HS-5 (cell line): ENCODE results near the gene TTI1.

Experiments
- DNase-seq: peaks from one replicate; pipeline ENCODE4 v3.0.0-alpha.2; 2012; ENCODE audit warnings: low read depth

TTI1 gene

DNA sequence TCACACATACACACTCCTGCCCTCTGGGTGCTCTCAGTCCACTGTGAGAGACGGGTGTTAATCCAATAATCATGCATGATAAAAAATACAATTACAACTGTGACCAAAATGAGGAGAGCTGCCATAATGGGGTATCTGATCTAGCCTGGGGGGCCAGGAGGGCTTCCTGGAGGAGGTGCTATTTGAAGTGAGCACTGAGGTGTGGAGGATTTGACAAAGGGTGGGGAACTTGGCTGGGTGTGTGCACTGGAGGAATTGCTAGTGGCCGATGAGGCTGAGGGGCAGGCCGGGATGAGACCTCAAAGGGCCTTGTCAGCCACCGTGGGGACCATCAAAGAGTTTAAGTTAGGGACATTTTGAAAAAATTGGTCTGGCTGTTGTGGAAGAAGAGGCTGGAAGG is 95.6 kb downstream of the TTI1 start:
- no peak for DNase-seq

DNA sequence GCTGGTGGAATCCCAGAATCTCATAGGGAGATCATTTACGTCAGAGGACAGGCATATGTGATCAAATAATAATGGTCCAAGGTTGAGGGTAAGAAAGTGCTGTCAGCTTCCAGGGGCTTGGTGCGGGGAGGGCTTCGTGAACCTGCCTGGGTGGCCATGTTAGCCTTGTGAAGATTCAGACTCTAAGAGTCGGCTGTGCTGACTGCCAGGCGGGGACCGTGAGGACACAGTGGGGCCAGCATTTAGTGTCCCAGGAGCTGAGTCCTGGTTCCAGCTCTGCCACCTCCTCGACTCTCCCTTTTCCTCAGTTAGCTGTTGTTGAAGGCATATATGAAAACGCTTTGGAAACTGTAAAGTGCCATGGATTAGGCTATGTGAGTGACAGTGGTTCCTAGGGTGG is 96.8 kb downstream of the TTI1 start:
- no peak for DNase-seq

DNA sequence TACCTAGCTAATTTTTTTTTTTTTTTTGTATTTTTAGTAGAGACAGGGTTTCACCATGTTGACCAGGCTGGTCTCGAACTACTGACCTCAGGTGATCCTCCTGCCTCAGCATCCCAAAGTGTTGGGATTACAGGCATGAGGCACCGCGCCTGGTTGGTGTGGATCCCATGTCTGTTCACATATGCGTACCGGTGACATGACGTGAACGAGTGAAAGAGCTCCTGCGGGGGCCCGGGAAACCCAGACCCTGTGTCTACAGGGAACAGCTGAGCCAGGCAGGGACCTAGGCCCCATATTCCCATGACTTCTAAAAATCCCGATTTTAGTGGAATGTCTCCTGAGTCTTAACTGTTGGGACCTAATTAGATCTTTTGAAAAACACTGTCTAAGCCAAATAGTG is 97.2 kb downstream of the TTI1 start:
- no peak for DNase-seq

DNA sequence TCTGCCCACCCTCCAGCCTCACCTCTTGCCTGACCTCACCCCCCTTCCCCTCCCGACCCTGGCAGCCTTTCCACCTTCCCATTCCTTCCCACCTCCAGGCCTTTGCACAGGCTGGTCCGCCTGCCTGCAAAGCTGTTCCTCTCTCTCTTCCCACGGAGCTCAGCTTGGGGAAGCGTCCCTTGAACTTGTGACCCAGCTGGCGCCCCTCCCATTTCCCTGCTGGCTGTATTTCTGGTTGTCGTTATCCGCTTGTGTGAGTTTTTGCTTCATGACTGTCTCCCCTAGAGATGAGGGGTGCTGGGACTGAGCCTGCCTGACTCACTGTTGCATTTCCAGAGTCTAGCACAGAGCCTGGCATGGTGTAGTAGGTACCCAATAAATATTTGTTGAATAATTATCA is 97.8 kb downstream of the TTI1 start:
- no peak for DNase-seq

DNA sequence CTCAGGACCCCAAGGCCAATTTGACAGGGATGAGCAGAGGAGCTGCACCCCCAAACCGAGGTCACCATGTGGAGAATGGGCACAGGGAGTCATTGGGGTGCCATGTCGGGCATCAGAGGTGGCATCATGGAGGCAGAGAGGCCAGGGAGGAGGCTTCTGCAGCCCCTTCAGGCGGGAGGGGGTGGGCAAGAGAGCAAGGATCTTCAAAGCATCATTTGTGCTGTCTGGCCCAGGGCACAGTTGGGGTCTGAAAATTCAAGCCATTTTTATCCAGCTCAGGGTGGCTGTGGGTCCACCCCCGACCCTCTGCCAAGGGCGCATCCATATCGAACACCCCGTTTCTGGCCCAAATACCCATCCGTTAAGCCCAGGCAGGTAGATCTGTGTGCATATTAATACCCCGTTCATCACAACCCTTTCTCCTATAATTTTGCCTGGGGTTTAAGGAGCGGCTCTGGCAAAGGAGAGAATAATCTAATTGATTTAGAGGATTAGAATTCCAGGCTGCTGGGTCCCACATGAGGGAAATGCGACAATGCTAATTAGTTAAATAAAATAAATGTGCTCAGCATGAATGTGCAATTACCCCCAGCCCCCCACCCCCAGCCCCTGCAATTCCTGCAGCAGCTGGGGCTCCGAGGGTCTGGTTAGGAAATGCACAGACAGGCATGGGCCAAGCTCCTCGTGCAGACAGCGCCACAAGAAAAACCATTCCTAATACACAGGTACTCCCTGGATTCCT is 98.5 kb downstream of the TTI1 start:
- DNase-seq, result no peak

DNA sequence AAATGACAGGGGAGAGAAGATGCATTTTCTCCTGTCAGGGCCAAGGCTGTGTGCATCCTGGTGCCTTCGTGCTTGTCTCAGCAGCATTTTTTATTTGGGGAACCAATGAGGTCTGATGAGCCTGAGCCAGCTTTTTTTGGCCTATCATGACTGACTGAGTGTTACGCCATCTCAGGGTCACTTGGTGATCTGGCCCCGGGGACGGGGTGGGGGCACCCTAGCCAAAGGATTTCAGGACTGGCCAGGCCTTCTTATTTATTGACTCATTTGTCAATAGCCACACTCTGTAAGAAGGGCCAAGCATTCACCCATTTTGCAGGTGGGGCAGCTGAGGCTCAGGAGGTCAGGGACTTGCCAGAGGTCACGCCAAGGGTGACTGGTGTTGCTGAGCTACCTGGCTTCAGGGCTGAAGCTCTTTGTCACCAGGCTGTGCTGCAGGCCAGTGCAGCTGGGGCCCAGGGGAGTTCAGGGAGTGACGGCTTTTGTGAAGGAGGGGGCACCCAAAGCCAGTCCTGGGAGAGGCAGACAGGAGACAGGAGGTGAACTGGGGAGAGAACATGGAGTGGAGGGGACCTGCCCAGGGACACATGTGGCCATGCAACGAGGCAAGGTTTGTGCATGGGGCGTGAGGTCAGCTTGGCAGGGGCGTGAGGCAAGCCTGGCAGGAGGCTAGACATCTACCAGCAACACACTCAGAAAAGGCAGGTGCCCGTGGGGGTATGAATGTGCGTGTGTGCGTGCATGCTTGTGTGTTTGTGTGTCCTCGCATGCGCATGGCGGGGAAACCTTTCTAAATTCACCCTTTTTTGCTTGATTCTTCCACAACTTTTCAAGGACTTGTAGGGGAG is 99.2 kb downstream of the TTI1 start:
- no peak for DNase-seq
